ENCODE data around the gene ARL13A.
"Not testable (repeated sequence)": the region's sequence is repeated elsewhere in the genome, so short reads cannot be mapped to it uniquely, and the experiment has no call there.

The ARL13A gene

DNA sequence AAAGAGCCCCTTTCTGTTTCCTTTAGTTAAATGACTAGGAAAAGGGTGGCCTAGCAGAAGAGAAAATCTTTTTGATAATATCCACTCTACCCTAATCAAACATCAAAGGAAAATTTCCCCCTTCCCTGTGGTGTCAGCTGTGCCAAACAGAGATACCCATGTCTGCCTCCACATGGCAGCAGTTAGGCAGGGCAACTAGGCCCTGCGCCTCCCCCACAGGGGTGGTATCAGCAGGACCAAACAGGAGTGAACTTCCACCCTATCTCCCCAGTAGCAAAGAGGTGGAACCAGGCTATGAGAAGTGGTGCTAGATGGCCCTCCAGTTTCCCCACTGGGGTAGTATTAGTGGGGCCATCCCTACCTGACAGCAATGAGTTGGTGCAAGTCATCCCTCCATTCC, 21.0 kb upstream of the ARL13A start:
- H3K27me3 ChIP-seq (ENCODE audit: control insufficient read depth, insufficient read depth, low read length, poor library complexity, severe bottlenecking) = no peaks in the 10 kb centered on the region
- no peak overlapping the region for H3K27ac ChIP-seq (ENCODE audit: insufficient read depth, low read depth, low read length, poor library complexity, severe bottlenecking)
- 92 to 100% methylated on average over 1 of the region's 1 CpG for WGBS, 2 experiments
- no peaks in the 10 kb centered on the region for H3K4me1 ChIP-seq (ENCODE audit: control insufficient read depth, insufficient read depth, low read length)
- H3K36me3 ChIP-seq (ENCODE audit: control insufficient read depth, insufficient read depth, low read length) = no peaks in the 10 kb centered on the region
- H3K9me3 ChIP-seq (ENCODE audit: control insufficient read depth, low read length) = no peaks in the 10 kb centered on the region
- no peak overlapping the region for H3K4me3 ChIP-seq (ENCODE audit: insufficient read depth, low read depth, low read length)

DNA sequence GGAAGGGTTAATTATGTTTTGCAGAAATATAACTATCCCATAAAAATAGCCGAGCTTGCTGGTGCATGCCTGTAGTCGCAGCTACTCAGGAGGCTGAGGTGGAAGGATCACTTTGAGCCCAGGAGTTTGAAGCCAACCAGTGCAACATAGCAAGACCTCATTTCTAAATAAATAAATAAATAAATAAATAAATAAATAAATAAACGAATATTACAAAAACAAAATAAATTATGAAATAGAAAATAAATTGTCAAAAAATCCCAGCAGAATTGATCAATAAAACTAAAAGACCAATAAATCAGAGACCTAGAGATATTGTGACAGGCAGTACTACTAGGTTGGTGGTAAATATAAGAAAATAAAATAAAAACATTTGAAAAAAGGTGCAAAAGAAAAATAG, 6.7 kb upstream of the ARL13A start:
- Histone ChIP-seq H3K27me3 (ENCODE audit: control insufficient read depth, insufficient read depth, low read length, poor library complexity, severe bottlenecking) (no peaks in the 10 kb centered on the region), H3K9me3 (ENCODE audit: control insufficient read depth, low read length) (no peaks in the 10 kb centered on the region), H3K4me1 (ENCODE audit: control insufficient read depth, insufficient read depth, low read length) (no peaks in the 10 kb centered on the region), H3K27ac (ENCODE audit: insufficient read depth, low read depth, low read length, poor library complexity, severe bottlenecking) (no peak overlapping the region), H3K4me3 (ENCODE audit: insufficient read depth, low read depth, low read length) (no peak overlapping the region), H3K36me3 (ENCODE audit: control insufficient read depth, insufficient read depth, low read length) (no peaks in the 10 kb centered on the region)
- 100% methylated on average over 2 of the region's 3 CpGs; no CpG with 5 or more reads in 1 of the 2 experiments for WGBS, 2 experiments

DNA sequence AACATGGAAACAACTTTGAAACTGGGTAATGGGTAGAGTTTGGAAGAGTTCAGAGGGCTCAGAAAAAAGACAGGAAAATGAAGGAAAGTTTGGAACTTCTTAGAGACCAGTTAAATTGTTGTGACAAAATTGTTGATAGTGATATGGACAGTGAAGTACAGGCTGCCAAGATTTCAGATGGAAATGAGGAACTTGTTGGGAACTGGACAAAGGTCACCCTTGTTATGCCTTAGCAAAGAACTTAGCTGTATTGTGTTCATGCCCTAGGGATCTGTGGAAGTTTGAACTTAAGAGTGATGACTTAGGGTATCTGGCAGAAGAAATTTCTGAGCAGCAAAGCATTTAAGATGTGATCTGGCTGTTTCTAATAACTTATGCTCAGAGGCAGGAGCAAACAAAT, 5.1 kb upstream of the ARL13A start:
- Histone ChIP-seq H3K4me3 (ENCODE audit: insufficient read depth, low read depth, low read length) (no peak overlapping the region), H3K36me3 (ENCODE audit: control insufficient read depth, insufficient read depth, low read length) (no peaks in the 10 kb centered on the region), H3K27me3 (ENCODE audit: control insufficient read depth, insufficient read depth, low read length, poor library complexity, severe bottlenecking) (no peaks in the 10 kb centered on the region), H3K27ac (ENCODE audit: insufficient read depth, low read depth, low read length, poor library complexity, severe bottlenecking) (no peak overlapping the region), H3K4me1 (ENCODE audit: control insufficient read depth, insufficient read depth, low read length) (no peaks in the 10 kb centered on the region), H3K9me3 (ENCODE audit: control insufficient read depth, low read length) (no peaks in the 10 kb centered on the region)

DNA sequence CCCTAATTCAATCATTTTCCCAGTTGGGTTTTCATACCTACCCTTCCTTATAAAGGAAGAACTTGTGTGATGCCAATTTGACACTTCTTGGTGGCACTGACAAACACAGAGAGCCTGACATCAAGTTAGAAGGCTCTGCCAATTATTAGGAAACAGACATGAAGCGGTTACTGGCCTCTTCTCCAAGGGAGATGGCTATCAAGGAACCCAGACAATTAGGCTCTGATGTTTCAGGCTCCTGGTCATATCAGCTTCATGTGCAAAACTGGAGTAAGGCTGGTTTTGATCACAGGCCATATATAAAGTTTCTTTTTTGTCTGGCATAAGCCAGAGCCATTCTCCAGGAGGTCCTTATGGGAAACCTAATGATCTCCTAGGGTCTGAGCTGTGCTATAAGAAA, 428 bp downstream of the ARL13A start:
- Histone ChIP-seq H3K9me3 (ENCODE audit: control insufficient read depth, low read length) (no peaks in the 10 kb centered on the region), H3K27me3 (ENCODE audit: control insufficient read depth, insufficient read depth, low read length, poor library complexity, severe bottlenecking) (no peaks in the 10 kb centered on the region), H3K27ac (ENCODE audit: insufficient read depth, low read depth, low read length, poor library complexity, severe bottlenecking) (no peak overlapping the region), H3K4me1 (ENCODE audit: control insufficient read depth, insufficient read depth, low read length) (no peaks in the 10 kb centered on the region), H3K4me3 (ENCODE audit: insufficient read depth, low read depth, low read length) (no peak overlapping the region), H3K36me3 (ENCODE audit: control insufficient read depth, insufficient read depth, low read length) (no peaks in the 10 kb centered on the region)
- 100% methylated on average over 1 of the region's 1 CpG for WGBS, 2 experiments

DNA sequence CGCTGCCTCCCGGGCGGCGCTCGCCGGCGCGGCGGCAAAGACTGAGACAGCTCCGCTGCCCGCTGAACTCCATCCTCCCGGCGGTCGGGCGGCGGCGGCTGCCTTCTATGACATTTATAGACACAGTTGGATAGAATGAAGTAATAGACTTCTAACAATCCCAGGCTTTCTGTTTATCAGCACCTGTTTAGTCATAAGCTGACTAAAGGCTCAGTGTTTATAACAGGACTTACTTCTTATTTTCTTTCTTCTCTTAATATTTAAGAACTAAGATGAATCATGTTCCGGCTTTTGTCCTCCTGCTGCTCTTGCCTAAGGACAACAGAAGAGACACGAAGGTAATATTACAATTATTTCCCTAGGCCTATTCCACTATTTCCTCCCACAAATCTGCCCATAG, 3.9 kb downstream of the ARL13A start:
- Histone ChIP-seq H3K4me1 (ENCODE audit: control insufficient read depth, insufficient read depth, low read length) (no peaks in the 10 kb centered on the region), H3K9me3 (ENCODE audit: control insufficient read depth, low read length) (no peaks in the 10 kb centered on the region), H3K36me3 (ENCODE audit: control insufficient read depth, insufficient read depth, low read length) (no peaks in the 10 kb centered on the region), H3K4me3 (ENCODE audit: insufficient read depth, low read depth, low read length) (no peak overlapping the region), H3K27ac (ENCODE audit: insufficient read depth, low read depth, low read length, poor library complexity, severe bottlenecking) (no peak overlapping the region), H3K27me3 (ENCODE audit: control insufficient read depth, insufficient read depth, low read length, poor library complexity, severe bottlenecking) (no peaks in the 10 kb centered on the region)
- 95 to 96% methylated on average over 12 to 13 of the region's 19 CpGs for WGBS, 2 experiments

DNA sequence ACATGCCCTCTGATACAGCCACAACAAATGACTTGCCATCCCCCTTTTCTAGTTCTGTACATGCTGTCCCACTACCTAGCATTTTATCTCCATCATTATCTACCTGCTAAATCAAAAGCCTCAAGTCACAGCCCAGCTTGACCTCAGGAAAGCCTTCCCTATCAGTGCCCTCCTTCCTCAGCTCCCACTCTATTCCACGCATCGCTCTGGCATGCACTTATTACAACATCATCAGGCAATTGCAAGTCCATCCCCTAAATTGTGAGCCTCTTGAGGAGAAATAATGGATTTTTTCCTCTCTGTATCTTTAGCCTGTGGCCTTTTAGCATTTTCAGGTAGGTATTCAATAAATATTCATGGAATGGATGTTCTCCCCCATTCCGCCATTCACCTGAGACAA, 5.7 kb downstream of the ARL13A start:
- H3K36me3 ChIP-seq (ENCODE audit: control insufficient read depth, insufficient read depth, low read length) = no peaks in the 10 kb centered on the region
- H3K4me1 ChIP-seq (ENCODE audit: control insufficient read depth, insufficient read depth, low read length) = no peaks in the 10 kb centered on the region
- WGBS, 2 experiments = 91 to 96% methylated on average over 3 of the region's 3 CpGs
- no peak overlapping the region for H3K27ac ChIP-seq (ENCODE audit: insufficient read depth, low read depth, low read length, poor library complexity, severe bottlenecking)
- H3K9me3 ChIP-seq (ENCODE audit: control insufficient read depth, low read length) = no peaks in the 10 kb centered on the region
- H3K4me3 ChIP-seq (ENCODE audit: insufficient read depth, low read depth, low read length) = no peak overlapping the region
- H3K27me3 ChIP-seq (ENCODE audit: control insufficient read depth, insufficient read depth, low read length, poor library complexity, severe bottlenecking) = no peaks in the 10 kb centered on the region

GRCh38 chrX:100976211-100976610, 6.7 kb downstream of the ARL13A start:
- 91 to 100% methylated on average over 1 of the region's 1 CpG for WGBS, 2 experiments
- no peak overlapping the region for H3K27ac ChIP-seq (ENCODE audit: insufficient read depth, low read depth, low read length, poor library complexity, severe bottlenecking)
- H3K36me3 ChIP-seq (ENCODE audit: control insufficient read depth, insufficient read depth, low read length) = no peaks in the 10 kb centered on the region
- H3K9me3 ChIP-seq (ENCODE audit: control insufficient read depth, low read length) = no peaks in the 10 kb centered on the region
- H3K4me3 ChIP-seq (ENCODE audit: insufficient read depth, low read depth, low read length) = no peak overlapping the region
- H3K4me1 ChIP-seq (ENCODE audit: control insufficient read depth, insufficient read depth, low read length) = no peaks in the 10 kb centered on the region
- H3K27me3 ChIP-seq (ENCODE audit: control insufficient read depth, insufficient read depth, low read length, poor library complexity, severe bottlenecking) = no peaks in the 10 kb centered on the region

- WGBS, 2 experiments = 87 to 100% methylated on average over 2 to 3 of the region's 3 CpGs
- no peaks in the 10 kb centered on the region for H3K27me3 ChIP-seq (ENCODE audit: control insufficient read depth, insufficient read depth, low read length, poor library complexity, severe bottlenecking)
- no peak overlapping the region for H3K27ac ChIP-seq (ENCODE audit: insufficient read depth, low read depth, low read length, poor library complexity, severe bottlenecking)
- no peaks in the 10 kb centered on the region for H3K36me3 ChIP-seq (ENCODE audit: control insufficient read depth, insufficient read depth, low read length)
- no peaks in the 10 kb centered on the region for H3K4me1 ChIP-seq (ENCODE audit: control insufficient read depth, insufficient read depth, low read length)
- H3K4me3 ChIP-seq (ENCODE audit: insufficient read depth, low read depth, low read length) = no peak overlapping the region
- H3K9me3 ChIP-seq (ENCODE audit: control insufficient read depth, low read length) = no peaks in the 10 kb centered on the region
These were observed 10.5 kb downstream of the ARL13A start for GRCh38 chrX:100979881-100980607.

- no peak overlapping the region for H3K4me3 ChIP-seq (ENCODE audit: insufficient read depth, low read depth, low read length)
- WGBS, 2 experiments = 95 to 98% methylated on average over 6 of the region's 6 CpGs
- no peak overlapping the region for H3K27ac ChIP-seq (ENCODE audit: insufficient read depth, low read depth, low read length, poor library complexity, severe bottlenecking)
- H3K9me3 ChIP-seq (ENCODE audit: control insufficient read depth, low read length) = no peaks in the 10 kb centered on the region
- no peaks in the 10 kb centered on the region for H3K36me3 ChIP-seq (ENCODE audit: control insufficient read depth, insufficient read depth, low read length)
- no peaks in the 10 kb centered on the region for H3K4me1 ChIP-seq (ENCODE audit: control insufficient read depth, insufficient read depth, low read length)
- H3K27me3 ChIP-seq (ENCODE audit: control insufficient read depth, insufficient read depth, low read length, poor library complexity, severe bottlenecking) = no peaks in the 10 kb centered on the region
These were observed 11.3 kb downstream of the ARL13A start for GRCh38 chrX:100980608-100981497.

GRCh38 chrX:100981498-100981845, 12.0 kb downstream of the ARL13A start:
- not testable (repeated sequence) for H3K27me3 ChIP-seq (ENCODE audit: control insufficient read depth, insufficient read depth, low read length, poor library complexity, severe bottlenecking); H3K9me3 ChIP-seq (ENCODE audit: control insufficient read depth, low read length); H3K36me3 ChIP-seq (ENCODE audit: control insufficient read depth, insufficient read depth, low read length); H3K4me1 ChIP-seq (ENCODE audit: control insufficient read depth, insufficient read depth, low read length); H3K4me3 ChIP-seq (ENCODE audit: insufficient read depth, low read depth, low read length); H3K27ac ChIP-seq (ENCODE audit: insufficient read depth, low read depth, low read length, poor library complexity, severe bottlenecking)
- WGBS, 2 experiments = 90 to 100% methylated on average over 1 of the region's 1 CpG
